SK-MEL-5 (cell line): ENCODE data around the gene ITPRIP. TPM values are rescaled to one million over a fixed set of nuclear protein-coding genes. Genes with fewer than 3 reads are reported as not detected.

ENCODE experiments used
- DNase-seq: peaks from one replicate; pipeline ENCODE4 v3.0.0-alpha.2; 2016; ENCODE audit warnings: low read depth, low spot score
- in situ Hi-C: cut with HindIII; loops from 2 replicates; pipeline ENCODE4 v1.10.0; 2016; ENCODE audit warnings: low sequenced_read_pairs, high pct_unique_total_duplicates, low pct_unique_long_range_greater_than_20kb
- total RNA-seq: library from RNA; depleted of rRNA; stranded (reverse); fragments of >200 nt; shearing (Covaris generic); gene quantifications from 2 replicates; pipeline ENCODE4 v1.2.3, GENCODE V29; 2014

Gene ITPRIP
- total RNA-seq, 1 experiment from 2014 or later = 10.3 TPM

GRCh38 chr10:104300736-104301292, 37.5 kb downstream of the ITPRIP start:
- DNase-seq = peak; percentile 84
- in situ Hi-C loops = no loop called here

- in situ Hi-C loops = no loop called here
- DNase-seq = peak; percentile 98
Observed at GRCh38 chr10:104300002-104300735, 38.1 kb downstream of the ITPRIP start.

DNA sequence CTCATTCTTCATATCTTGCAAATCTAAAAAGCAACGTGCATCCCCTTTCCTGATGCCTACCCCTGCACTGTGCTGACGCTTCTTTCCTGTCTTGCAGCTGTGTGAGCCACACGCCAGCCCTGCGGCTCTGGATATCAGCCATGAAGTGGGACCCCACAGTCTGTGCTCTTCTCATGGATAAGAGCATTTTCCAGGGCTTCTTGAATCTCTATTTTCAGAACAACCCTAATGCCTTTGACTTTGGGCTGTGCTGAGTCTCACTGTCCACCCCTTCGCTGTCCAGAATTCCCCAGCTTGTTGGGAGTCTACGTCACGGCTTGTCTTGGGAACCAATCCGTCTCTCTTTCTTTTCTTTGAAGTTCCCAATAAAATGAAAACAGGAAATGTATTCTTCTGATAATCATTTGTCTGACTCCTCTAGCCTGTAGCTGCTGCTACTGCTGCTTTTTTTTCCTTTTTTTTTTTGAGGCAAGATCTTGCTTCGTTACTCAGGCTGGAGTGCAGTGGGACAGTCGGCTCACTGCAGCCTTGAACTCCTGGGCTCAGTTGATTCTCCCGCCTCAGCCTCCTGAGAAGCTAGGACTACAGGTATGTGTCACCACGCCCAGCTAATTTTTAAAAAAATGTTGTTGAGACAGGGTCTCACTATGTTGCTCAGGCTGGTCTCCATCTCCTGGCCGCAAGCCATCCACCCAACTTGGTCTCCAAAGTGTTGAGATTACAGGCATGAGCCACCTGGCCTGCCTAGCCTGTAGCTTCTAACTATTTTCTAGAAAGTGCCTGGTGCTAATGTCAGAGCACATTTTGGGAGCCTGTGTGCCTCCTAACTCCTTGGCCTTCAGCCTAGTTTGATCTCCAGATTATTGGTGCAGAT, 39.0 kb downstream of the ITPRIP start:
- DNase-seq = peak; percentile 64
- in situ Hi-C loops = no loop called here

GRCh38 chr10:104297697-104298660, 40.3 kb downstream of the ITPRIP start:
- DNase-seq = peak; percentile 71
- in situ Hi-C loops = no loop called here

DNA sequence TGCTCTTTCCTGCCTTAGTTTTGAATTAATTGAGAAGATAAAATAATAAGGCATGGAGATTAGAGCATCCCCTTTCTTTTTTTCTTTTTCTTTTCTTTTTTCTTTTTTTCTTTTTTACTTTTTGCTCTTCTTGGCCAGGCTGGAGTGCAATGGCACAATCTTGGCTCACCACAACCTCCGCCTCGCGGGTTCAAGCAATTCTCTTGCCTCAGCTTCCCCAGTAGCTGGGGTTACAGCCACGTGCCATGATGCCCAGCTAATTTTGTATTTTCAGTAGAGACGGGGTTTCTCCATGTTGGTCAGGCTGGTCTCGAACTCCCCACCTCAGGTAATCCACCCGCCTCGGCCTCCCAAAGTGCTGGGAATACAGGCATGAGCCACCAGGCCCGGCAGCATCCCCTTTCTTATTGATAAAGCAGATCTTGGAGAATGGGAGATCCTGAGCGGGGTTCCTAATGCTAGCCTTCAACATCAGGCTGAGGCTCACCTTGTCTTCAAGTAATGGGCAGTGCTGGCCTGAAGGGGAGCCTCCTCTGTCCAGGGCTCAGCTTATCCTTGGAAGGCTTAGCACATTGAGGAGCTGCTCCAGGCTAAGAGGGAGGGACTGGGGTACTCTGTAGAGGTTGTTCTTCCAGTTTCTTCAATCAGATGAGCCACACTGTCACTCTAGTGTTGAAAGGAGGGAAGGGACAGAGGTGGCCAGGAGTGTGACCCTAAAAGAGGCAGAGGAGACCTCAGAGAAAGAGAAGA, 41.4 kb downstream of the ITPRIP start:
- no peak for DNase-seq
- in situ Hi-C loops = no loop called here

GRCh38 chr10:104293781-104294321, 44.4 kb downstream of the ITPRIP start:
- in situ Hi-C loops = no loop called here
- no peak for DNase-seq

- in situ Hi-C loops = no loop called here
- peak; percentile 30 for DNase-seq
Observed at GRCh38 chr10:104293011-104293410, 45.3 kb downstream of the ITPRIP start.

DNA sequence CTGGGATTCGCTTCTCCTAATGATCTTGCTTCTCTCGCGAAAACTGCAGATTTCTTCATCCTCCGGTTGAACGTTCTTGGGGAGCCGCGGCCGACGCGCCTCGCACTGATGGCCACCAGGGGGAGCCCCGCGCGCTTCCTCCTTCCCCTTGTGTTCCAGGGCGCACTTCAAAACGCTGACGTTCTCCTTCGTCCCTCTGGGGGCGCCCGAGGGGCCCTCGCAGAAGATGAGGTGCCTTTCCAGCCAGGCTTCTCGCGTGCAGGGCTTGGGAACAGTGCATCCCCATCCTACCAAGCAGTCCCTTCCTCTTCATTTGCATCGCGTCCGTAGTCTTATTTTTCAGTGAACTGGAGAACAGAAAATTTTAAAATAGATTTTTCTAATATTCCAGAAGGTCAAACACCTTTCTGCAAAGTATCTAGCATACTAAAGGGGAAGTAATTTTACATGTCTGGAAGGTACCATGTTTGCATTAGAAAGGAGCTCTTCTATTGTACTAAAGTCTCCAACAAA, 46.8 kb downstream of the ITPRIP start:
- in situ Hi-C loops = no loop called here
- DNase-seq = peak; percentile 87

DNA sequence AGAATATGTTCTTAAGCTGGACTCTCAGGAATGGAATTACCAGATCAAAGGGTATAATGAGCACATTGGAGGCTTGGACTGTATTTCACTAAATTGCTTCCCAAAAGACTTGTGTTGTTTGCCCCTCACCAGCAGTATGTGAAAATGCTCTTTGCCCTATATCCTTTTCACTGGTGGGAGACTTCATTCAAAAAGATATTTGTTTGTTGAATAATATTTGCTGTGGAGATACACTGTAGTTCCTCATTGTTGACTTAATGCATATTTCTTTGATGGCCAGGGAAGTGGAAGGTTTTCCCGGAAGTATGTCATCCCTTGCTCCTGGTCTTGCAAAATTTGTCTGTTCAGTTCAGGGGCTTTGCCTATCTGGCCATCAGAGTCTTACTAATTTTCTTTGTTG, 49.9 kb downstream of the ITPRIP start:
- in situ Hi-C loops = no loop called here
- DNase-seq = no peak

DNA sequence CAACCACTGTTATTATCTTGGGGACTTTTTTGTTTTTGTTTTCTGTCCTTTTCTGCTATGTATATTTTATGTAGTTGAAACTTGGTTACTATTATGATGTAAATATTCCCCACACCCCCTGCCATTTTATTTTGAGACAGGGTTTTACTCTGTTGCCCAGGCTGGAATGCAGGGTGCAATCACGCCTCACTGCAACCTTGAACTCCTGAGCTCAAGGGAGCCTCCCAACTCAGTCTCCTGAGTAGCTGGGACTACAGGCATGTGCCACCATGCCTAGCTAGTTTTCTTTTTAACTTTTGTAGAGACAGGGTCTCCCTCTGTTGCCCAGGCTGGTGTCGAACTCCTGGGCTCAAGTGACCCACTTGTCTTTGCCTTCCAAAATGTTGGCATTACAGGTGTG, 51.3 kb downstream of the ITPRIP start:
- no peak for DNase-seq
- in situ Hi-C loops = no loop called here

DNA sequence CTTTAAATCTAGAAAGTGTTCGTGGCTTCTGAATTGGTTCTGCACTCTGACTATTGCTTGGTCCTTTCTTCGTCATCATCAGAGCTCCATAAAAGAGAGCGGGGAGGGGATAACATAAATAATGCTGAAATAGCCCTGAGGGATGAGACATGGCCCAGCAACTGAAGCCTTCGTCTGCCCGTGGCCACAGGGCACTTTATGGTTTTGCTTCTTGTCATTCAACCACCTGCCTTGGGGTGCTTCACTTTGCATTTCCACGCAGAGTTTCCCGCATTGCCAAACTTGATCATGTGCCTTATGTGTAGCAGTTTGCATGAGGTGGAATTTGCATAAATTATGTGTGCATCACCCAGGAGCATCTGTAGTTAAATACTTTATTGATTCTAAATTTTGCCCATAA, 53.4 kb downstream of the ITPRIP start:
- in situ Hi-C loops = no loop called here
- DNase-seq = no peak

GRCh38 chr10:104281694-104282093, 56.6 kb downstream of the ITPRIP start:
- in situ Hi-C loops = no loop called here
- no peak for DNase-seq

GRCh38 chr10:104279550-104280259, 58.6 kb downstream of the ITPRIP start:
- in situ Hi-C loops = no loop called here
- DNase-seq = no peak

DNA sequence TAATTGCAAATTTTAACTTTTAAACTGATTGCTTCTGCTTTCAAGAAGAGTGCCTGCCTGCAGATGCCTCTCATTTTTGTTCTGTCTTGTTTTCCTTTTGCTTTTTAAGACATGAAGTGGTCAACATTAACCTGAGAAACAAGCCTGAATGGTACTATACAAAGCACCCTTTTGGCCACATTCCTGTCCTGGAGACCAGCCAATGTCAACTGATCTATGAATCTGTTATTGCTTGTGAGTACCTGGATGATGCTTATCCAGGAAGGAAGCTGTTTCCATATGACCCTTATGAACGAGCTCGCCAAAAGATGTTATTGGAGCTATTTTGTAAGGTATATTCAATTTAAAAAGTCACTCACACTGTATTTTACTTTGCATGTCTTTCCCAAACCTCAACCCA, 60.5 kb downstream of the ITPRIP start:
- no peak for DNase-seq
- in situ Hi-C loops = no loop called here

GRCh38 chr10:104276192-104276591, 62.1 kb downstream of the ITPRIP start:
- no peak for DNase-seq
- in situ Hi-C loops = no loop called here
